ENCODE results near the gene NELL1. TPM values are rescaled to one million over a fixed set of nuclear protein-coding genes. Genes with fewer than 3 reads are reported as not detected.

Gene NELL1
- total RNA-seq, 6 experiments from 2014 or later = not detected

DNA sequence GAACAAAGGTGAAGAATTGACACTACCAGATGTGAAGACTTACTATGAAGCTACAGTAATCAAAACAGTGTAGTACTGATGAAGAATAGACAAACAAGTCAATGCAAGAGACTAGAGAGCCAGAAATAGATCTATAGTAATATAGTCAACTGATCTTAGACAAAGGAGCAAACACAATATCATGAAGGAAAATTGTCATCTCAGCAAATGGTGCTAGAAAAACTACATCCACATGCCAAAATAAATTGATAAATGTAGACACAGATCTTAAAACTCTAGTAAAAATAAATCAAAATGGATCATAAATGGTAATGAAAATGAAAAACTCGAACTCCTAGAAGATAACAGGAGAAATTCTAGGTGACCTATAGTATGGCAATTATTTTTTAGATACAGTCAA, 609.5 kb downstream of the NELL1 start:
- Mint-ChIP-seq H3K4me1 (ENCODE audit: low read depth) (no peaks in the 10 kb centered on the region), H3K9me3 (peaks cover 56% of the 10 kb centered on the region), H3K36me3 (ENCODE audit: low read depth) (no peaks in the 10 kb centered on the region), H3K27me3 (ENCODE audit: insufficient read depth) (no peaks in the 10 kb centered on the region), H3K4me3 (no peak overlapping the region), H3K27ac (no peak overlapping the region)
- no peak for DNase-seq
- TF ChIP-seq, protein P1, sequence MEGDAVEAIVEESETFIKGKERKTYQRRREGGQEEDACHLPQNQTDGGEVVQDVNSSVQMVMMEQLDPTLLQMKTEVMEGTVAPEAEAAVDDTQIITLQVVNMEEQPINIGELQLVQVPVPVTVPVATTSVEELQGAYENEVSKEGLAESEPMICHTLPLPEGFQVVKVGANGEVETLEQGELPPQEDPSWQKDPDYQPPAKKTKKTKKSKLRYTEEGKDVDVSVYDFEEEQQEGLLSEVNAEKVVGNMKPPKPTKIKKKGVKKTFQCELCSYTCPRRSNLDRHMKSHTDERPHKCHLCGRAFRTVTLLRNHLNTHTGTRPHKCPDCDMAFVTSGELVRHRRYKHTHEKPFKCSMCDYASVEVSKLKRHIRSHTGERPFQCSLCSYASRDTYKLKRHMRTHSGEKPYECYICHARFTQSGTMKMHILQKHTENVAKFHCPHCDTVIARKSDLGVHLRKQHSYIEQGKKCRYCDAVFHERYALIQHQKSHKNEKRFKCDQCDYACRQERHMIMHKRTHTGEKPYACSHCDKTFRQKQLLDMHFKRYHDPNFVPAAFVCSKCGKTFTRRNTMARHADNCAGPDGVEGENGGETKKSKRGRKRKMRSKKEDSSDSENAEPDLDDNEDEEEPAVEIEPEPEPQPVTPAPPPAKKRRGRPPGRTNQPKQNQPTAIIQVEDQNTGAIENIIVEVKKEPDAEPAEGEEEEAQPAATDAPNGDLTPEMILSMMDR (IDR thresholded peaks at IDR 0.05) = no peak

GRCh38 chr11:21285104-21285503, 615.7 kb downstream of the NELL1 start:
- Mint-ChIP-seq H3K4me1 (ENCODE audit: low read depth) (no peaks in the 10 kb centered on the region), H3K27me3 (ENCODE audit: insufficient read depth) (no peaks in the 10 kb centered on the region)

GRCh38 chr11:21289686-21290085, 620.3 kb downstream of the NELL1 start:
- no peak overlapping the region for H3K4me3 Mint-ChIP-seq
- DNase-seq = no peak
- H3K4me1 Mint-ChIP-seq (ENCODE audit: low read depth) = no peaks in the 10 kb centered on the region
- H3K9me3 Mint-ChIP-seq = peaks cover 69% of the 10 kb centered on the region
- no peak overlapping the region for H3K27ac Mint-ChIP-seq
- no peaks in the 10 kb centered on the region for H3K27me3 Mint-ChIP-seq (ENCODE audit: insufficient read depth)
- TF ChIP-seq, protein P1 (IDR thresholded peaks at IDR 0.05) = no peak
- H3K36me3 Mint-ChIP-seq (ENCODE audit: low read depth) = peaks cover 4% of the 10 kb centered on the region; the same call in 1 of the 2 replicates

More at GRCh38 chr11:21285104-21285503, 615.7 kb downstream of the NELL1 start:
- Mint-ChIP-seq H3K36me3 (ENCODE audit: low read depth) (0 out of 2 replicates have a peak, but pooled peaks cover 4% of the 10 kb centered on the region), H3K4me3 (no peak overlapping the region), H3K9me3 (peaks cover 58% of the 10 kb centered on the region), H3K27ac (no peak overlapping the region)
- no peak for DNase-seq
- TF ChIP-seq, protein P1 (IDR thresholded peaks at IDR 0.05) = no peak

DNA sequence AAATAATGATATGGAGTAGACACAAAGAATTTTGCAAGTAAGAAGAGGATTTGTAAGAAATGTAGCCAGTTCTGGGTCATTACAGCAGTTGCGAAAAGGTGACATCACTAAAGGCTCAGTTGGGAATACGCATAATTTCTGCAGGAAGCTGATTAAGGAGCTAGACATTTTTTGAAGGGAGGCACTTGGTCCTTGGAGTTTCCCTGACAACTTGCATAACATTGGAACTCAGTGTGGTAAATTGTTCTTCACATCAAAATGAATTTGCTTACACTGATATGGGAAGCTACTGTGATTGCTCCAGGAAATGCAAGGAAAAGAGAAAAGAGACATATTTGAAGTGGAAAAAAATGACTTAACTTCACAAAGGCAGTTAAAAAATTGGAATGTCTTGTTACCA, 626.1 kb downstream of the NELL1 start:
- Mint-ChIP-seq H3K27ac (no peak overlapping the region), H3K27me3 (ENCODE audit: insufficient read depth) (no peaks in the 10 kb centered on the region), H3K9me3 (peaks cover 67% of the 10 kb centered on the region), H3K4me1 (ENCODE audit: low read depth) (no peaks in the 10 kb centered on the region), H3K4me3 (no peak overlapping the region), H3K36me3 (ENCODE audit: low read depth) (no peaks in the 10 kb centered on the region; the same call in 1 of the 2 replicates)
- TF ChIP-seq, protein P1 (IDR thresholded peaks at IDR 0.05) = no peak
- DNase-seq = no peak

GRCh38 chr11:21301981-21302380, 632.6 kb downstream of the NELL1 start:
- Mint-ChIP-seq H3K36me3 (ENCODE audit: low read depth) (no peaks in the 10 kb centered on the region; the same call in 1 of the 2 replicates), H3K4me1 (ENCODE audit: low read depth) (no peaks in the 10 kb centered on the region), H3K9me3 (peaks cover 48% of the 10 kb centered on the region), H3K27ac (no peak overlapping the region), H3K4me3 (no peak overlapping the region), H3K27me3 (ENCODE audit: insufficient read depth) (no peaks in the 10 kb centered on the region)
- no peak for DNase-seq
- TF ChIP-seq, protein P1 (IDR thresholded peaks at IDR 0.05) = no peak
